Measurements from ENCODE around the gene SLC35G1.

The SLC35G1 gene

GRCh38 chr10:93951905-93952304 is 58.1 kb downstream of the SLC35G1 start:
- no peak for DNase-seq (ENCODE audit: low read depth, low spot score)
